ENCODE results near the gene DOCK8.

The DOCK8 gene

GRCh38 chr9:343773-344172 is 129.1 kb downstream of the DOCK8 start:
- no peaks in the 10 kb centered on the region for H3K27me3 ChIP-seq (replicated peaks; ENCODE audit: insufficient read depth, low read length)
- no peak overlapping the region for H2AFZ ChIP-seq (ENCODE audit: low read length)
- no peak overlapping the region for H3K4me3 ChIP-seq (ENCODE audit: low read length)
- H3K4me1 ChIP-seq (ENCODE audit: low read length) = no peaks in the 10 kb centered on the region
- DNase-seq = no peak
- no peaks in the 10 kb centered on the region for H3K9me3 ChIP-seq (replicated peaks; ENCODE audit: insufficient read depth, low read length)
- no peaks in the 10 kb centered on the region for H3K9me2 ChIP-seq (replicated peaks; ENCODE audit: insufficient read depth, low read length)
- no peak overlapping the region for H3K27ac ChIP-seq (ENCODE audit: low read length)
- TF ChIP-seq EZH2phosphoT487 (IDR thresholded peaks at IDR 0.05; ENCODE audit: low read length) (no peak), CTCF (IDR thresholded peaks at IDR 0.05; ENCODE audit: low read length) (no peak), EZH2 (optimal IDR thresholded peaks at IDR 0.05; ENCODE audit: low read depth, low read length) (no peak)
- no peaks in the 10 kb centered on the region for H3K79me2 ChIP-seq (ENCODE audit: low read length)
- H3K4me2 ChIP-seq (ENCODE audit: low read depth, low read length) = no peak overlapping the region
- no peaks in the 10 kb centered on the region for H4K20me1 ChIP-seq (ENCODE audit: insufficient read depth, low read length)
- H3K9ac ChIP-seq (ENCODE audit: low read length) = no peak overlapping the region
- H3F3A ChIP-seq (ENCODE audit: insufficient read depth, low read length) = no peaks in the 10 kb centered on the region
- no peaks in the 10 kb centered on the region; the same call in 1 of the 2 replicates for H3K36me3 ChIP-seq (replicated peaks; ENCODE audit: insufficient read depth, low read length)

- no peak for DNase-seq
- Histone ChIP-seq H3K27me3 (replicated peaks; ENCODE audit: insufficient read depth, low read length) (no peaks in the 10 kb centered on the region), H3K79me2 (ENCODE audit: low read length) (no peaks in the 10 kb centered on the region), H3F3A (ENCODE audit: insufficient read depth, low read length) (no peaks in the 10 kb centered on the region), H3K4me2 (ENCODE audit: low read depth, low read length) (no peak overlapping the region), H2AFZ (ENCODE audit: low read length) (no peak overlapping the region), H3K4me3 (ENCODE audit: low read length) (no peak overlapping the region), H3K4me1 (ENCODE audit: low read length) (no peaks in the 10 kb centered on the region), H4K20me1 (ENCODE audit: insufficient read depth, low read length) (no peaks in the 10 kb centered on the region), H3K9me3 (replicated peaks; ENCODE audit: insufficient read depth, low read length) (no peaks in the 10 kb centered on the region), H3K9ac (ENCODE audit: low read length) (no peak overlapping the region), H3K36me3 (replicated peaks; ENCODE audit: insufficient read depth, low read length) (no peaks in the 10 kb centered on the region; the same call in 1 of the 2 replicates), H3K27ac (ENCODE audit: low read length) (no peak overlapping the region), H3K9me2 (replicated peaks; ENCODE audit: insufficient read depth, low read length) (no peaks in the 10 kb centered on the region)
- no peak for TF ChIP-seq EZH2phosphoT487 (IDR thresholded peaks at IDR 0.05; ENCODE audit: low read length)
- no peak for TF ChIP-seq CTCF (IDR thresholded peaks at IDR 0.05; ENCODE audit: low read length)
- TF ChIP-seq EZH2 (optimal IDR thresholded peaks at IDR 0.05; ENCODE audit: low read depth, low read length) = no peak
Observed at GRCh38 chr9:346111-346571, 131.5 kb downstream of the DOCK8 start.

- Histone ChIP-seq H3F3A (ENCODE audit: insufficient read depth, low read length) (no peaks in the 10 kb centered on the region), H3K4me3 (ENCODE audit: low read length) (no peak overlapping the region), H2AFZ (ENCODE audit: low read length) (no peak overlapping the region), H3K9me2 (replicated peaks; ENCODE audit: insufficient read depth, low read length) (no peaks in the 10 kb centered on the region), H3K79me2 (ENCODE audit: low read length) (no peaks in the 10 kb centered on the region), H3K27ac (ENCODE audit: low read length) (no peak overlapping the region), H3K9ac (ENCODE audit: low read length) (no peak overlapping the region), H3K9me3 (replicated peaks; ENCODE audit: insufficient read depth, low read length) (no peaks in the 10 kb centered on the region), H3K4me1 (ENCODE audit: low read length) (no peaks in the 10 kb centered on the region), H3K27me3 (replicated peaks; ENCODE audit: insufficient read depth, low read length) (no peaks in the 10 kb centered on the region), H3K36me3 (replicated peaks; ENCODE audit: insufficient read depth, low read length) (no peaks in the 10 kb centered on the region; the same call in 1 of the 2 replicates), H4K20me1 (ENCODE audit: insufficient read depth, low read length) (no peaks in the 10 kb centered on the region), H3K4me2 (ENCODE audit: low read depth, low read length) (no peak overlapping the region)
- no peak for TF ChIP-seq EZH2phosphoT487 (IDR thresholded peaks at IDR 0.05; ENCODE audit: low read length)
- TF ChIP-seq CTCF (IDR thresholded peaks at IDR 0.05; ENCODE audit: low read length) = peak; percentile 32
- DNase-seq = no peak
Observed at GRCh38 chr9:347667-348292, 133.1 kb downstream of the DOCK8 start.
